Activated CD4-positive, alpha-beta T cell treated with anti-CD3 and anti-CD28 coated beads for 1 hour (primary cell): Measurements from ENCODE around the gene KLHL28.
"Not testable (repeated sequence)": the region's sequence is repeated elsewhere in the genome, so short reads cannot be mapped to it uniquely, and the experiment has no call there.

Experiments used
- DNase-seq: peaks from one replicate; pipeline ENCODE4 v3.0.0-alpha.2; 2020

KLHL28 gene

DNA sequence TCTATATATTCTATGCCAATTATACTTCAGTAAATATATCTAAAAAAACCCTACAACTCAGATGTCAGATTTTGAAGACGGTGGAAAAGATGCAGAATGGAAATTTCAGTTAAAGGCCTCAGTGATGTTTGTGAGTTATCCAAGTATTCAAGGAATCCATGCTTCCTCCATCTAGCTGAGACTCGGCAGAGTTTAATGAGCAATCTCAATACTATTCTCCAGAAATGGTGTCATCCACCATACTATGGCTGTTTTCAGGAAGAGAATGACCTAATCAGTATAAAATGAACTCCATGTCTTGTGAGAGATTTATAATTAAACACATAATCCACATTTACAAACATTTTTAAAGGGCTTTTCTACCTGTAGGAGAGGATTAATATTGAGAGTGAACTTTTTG, 66.0 kb downstream of the KLHL28 start:
- no peak for DNase-seq

- no peak for DNase-seq
Measured at GRCh38 chr14:44893535-44893934, 68.2 kb downstream of the KLHL28 start.

GRCh38 chr14:44891726-44892372, 69.9 kb downstream of the KLHL28 start:
- DNase-seq = not testable (repeated sequence)

DNA sequence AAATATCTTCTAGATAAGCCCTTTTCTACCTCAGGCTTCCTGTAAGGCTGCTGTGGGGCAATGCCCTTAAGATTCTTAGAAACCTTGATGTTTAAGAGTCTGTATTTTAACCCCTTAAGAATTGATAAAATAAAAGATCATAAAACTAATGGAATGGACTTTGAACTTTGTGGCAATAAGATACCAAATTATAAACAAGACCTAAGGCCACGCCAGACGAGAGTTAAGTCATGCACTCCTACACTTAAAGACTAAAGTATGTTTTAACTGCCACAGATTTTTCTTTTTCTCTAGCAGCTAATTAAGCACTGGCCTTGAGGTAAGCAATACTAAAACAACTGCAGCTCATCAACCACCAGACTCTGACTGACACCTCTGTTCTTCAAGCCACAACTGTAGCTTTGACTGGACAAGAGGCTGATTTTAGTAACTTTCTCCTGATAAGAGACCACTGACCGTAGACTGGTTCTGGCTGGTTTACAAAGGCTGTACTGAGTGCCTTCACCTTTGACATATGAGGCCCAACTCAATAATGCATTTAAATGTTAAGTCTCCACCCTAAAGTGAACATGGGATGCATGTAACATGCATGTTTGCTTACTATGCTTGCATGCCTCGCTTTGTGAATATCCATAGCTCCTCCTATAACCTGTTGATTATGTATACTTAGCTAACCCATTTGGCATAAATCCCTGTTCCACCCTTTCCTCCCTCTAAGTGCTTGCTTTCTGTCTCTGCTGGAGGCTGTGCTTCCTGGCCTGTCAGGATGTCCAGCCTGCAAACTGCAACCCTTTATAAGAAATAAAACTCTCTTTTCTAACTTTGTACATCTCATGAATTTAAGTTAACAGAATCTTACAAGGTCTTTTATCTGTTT, 71.9 kb downstream of the KLHL28 start:
- no peak for DNase-seq

DNA sequence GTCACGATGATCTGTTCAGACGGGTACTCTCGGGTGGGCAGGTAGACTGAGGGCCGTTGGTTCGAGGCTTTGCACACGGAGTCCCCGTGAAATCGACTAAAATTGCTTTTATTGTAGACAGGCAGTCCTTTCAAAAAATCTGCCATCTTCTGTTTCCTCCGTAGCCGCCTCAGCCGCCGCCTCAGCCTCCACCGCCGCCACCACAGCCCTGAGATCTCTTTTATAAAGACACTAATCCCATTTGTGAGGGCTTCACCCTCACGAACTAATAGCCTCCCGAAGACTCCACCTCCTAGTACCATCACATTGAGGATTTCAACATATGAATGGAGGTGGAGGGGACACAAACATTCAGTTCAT, 74.2 kb downstream of the KLHL28 start:
- no peak for DNase-seq

GRCh38 chr14:44886860-44887595, 74.7 kb downstream of the KLHL28 start:
- no peak for DNase-seq

GRCh38 chr14:44880791-44881190, 81.0 kb downstream of the KLHL28 start:
- no peak for DNase-seq
